A549 (cell line): ENCODE results near the gene TMEM200A. TPM values are rescaled to one million over a fixed set of nuclear protein-coding genes. Genes with fewer than 3 reads are reported as not detected.

ENCODE experiments used
- ATAC-seq, 2 experiments: fragments of 200-7000 bp in 1 of 2; fragments of >200 bp in 1 of 2; cut with Nextera tagmentation in 1 of 2; cut with Tn5 transposase in 1 of 2; 3 replicates each; pipeline versions ENCODE4 v1.8.0 to v1.9.1; 2018 to 2020; ENCODE audit warnings: mild to moderate bottlenecking in 1 of 2, moderate library complexity in 1 of 2
- CTCF ChIA-PET: fragments of 300-600 bp; sonication (Branson Sonifier 250); formaldehyde crosslinking; extraction: SDS; loops from one replicate; lab custom pipeline; 2021; ENCODE audit warnings: antibody characterized with exemption, inconsistent platforms; lab: Yijun Ruan, JAX
- POLR2A ChIA-PET: fragments of 350-600 bp; formaldehyde crosslinking; extraction: SDS; loops from one replicate; lab custom pipeline; 2021; ENCODE audit warnings: antibody characterized with exemption, inconsistent platforms; lab: Yijun Ruan, JAX
- DNase-seq, 2 experiments: peaks; one replicate each; pipeline versions ENCODE4 v3.0.0 to v3.0.0-alpha.2; 2011 to 2016; ENCODE audit warnings: low read depth in 1 of 2, low spot score in 1 of 2
- FAIRE-seq: peaks from 2 replicates; lab custom pipeline; 2011; peaks lifted over from hg19 to GRCh38; lab: Jason Lieb, UNC
- H3K27ac ChIP-seq, 2 experiments: fragments of >200 bp; sonication (Bioruptor Twin); formaldehyde crosslinking; 3 replicates each; pipeline ENCODE4 v1.5.1; 2016 to 2017
- H3K4me1 ChIP-seq: fragments of >200 bp; sonication (Bioruptor Twin); formaldehyde crosslinking; 3 replicates; pipeline ENCODE4 v1.6.1; 2016
- H3K4me2 ChIP-seq: fragments of >200 bp; sonication (Bioruptor Twin); formaldehyde crosslinking; 3 replicates; pipeline ENCODE4 v1.6.1; 2016
- H3K4me3 ChIP-seq: fragments of >200 bp; sonication (Bioruptor Twin); formaldehyde crosslinking; 3 replicates; pipeline ENCODE4 v1.5.1; 2016
- H3K9me3 ChIP-seq: fragments of >200 bp; sonication (Bioruptor Twin); formaldehyde crosslinking; 3 replicates; pipeline ENCODE4 v1.6.1; 2016
- CBX2 ChIP-seq: fragments of 200-600 bp; sonication (generic); IDR thresholded peaks from 2 replicates; pipeline ENCODE4 v1.6.1; 2016; ENCODE audit warnings: low read depth, mild to moderate bottlenecking, borderline replicate concordance
- CHD2 ChIP-seq: fragments of 150-350 bp; IDR thresholded peaks from 2 replicates; pipeline ENCODE4 v1.6.1; 2014; ENCODE audit warnings: low read length; ENCODE audit not compliant: partially characterized antibody
- CHD4 ChIP-seq: fragments of 200-600 bp; sonication (generic); IDR thresholded peaks from 2 replicates; pipeline ENCODE4 v1.6.1; 2016; ENCODE audit warnings: antibody characterized with exemption, mild to moderate bottlenecking, borderline replicate concordance
- EHF ChIP-seq: fragments of 250-450 bp; sonication (Bioruptor Pico); IDR thresholded peaks from 2 replicates; pipeline ENCODE4 v1.5.0; 2020; ENCODE audit warnings: mild to moderate bottlenecking
- FOXS1 ChIP-seq: fragments of 250-450 bp; sonication (Bioruptor Pico); IDR thresholded peaks from 2 replicates; pipeline ENCODE4 v1.5.0; 2020; ENCODE audit warnings: mild to moderate bottlenecking, moderate library complexity
- HDAC2 ChIP-seq: fragments of 200-600 bp; sonication (generic); IDR thresholded peaks from 2 replicates; pipeline ENCODE4 v1.6.1; 2016
- HOXB5 ChIP-seq: fragments of 250-450 bp; sonication (Bioruptor Pico); IDR thresholded peaks from 2 replicates; pipeline ENCODE4 v1.5.0; 2020; ENCODE audit warnings: mild to moderate bottlenecking, moderate library complexity
- MAFK ChIP-seq: fragments of 450-650 bp; IDR thresholded peaks from 2 replicates; pipeline ENCODE4 v1.6.1; 2014; ENCODE audit not compliant: partially characterized antibody
- MYC ChIP-seq: IDR thresholded peaks from 2 replicates; pipeline ENCODE4 v1.6.1; 2012; ENCODE audit warnings: mild to moderate bottlenecking, inconsistent platforms, low read length, improper control_type of control experiment, borderline replicate concordance
- PBX3 ChIP-seq: IDR thresholded peaks from 2 replicates; pipeline ENCODE4 v1.6.1; 2012
- PHF8 ChIP-seq: fragments of 200-600 bp; sonication (generic); IDR thresholded peaks from 2 replicates; pipeline ENCODE4 v1.6.1; 2016; ENCODE audit warnings: low read depth, mild to moderate bottlenecking, antibody characterized with exemption, moderate library complexity, borderline replicate concordance
- RAD21 ChIP-seq, 2 experiments: fragments of >200 bp in 1 of 2; sonication (Bioruptor Twin) in 1 of 2; formaldehyde crosslinking in 1 of 2; IDR thresholded peaks in 1 of 2; conservative IDR thresholded peaks in 1 of 2; 2 replicates in 1 of 2; 3 replicates in 1 of 2; pipeline ENCODE4 v1.6.1; 2012 to 2018; ENCODE audit warnings: inconsistent platforms in 1 of 2
- RARB ChIP-seq: fragments of 250-450 bp; sonication (Bioruptor Pico); IDR thresholded peaks from 2 replicates; pipeline ENCODE4 v1.8.0; 2021; ENCODE audit warnings: mild to moderate bottlenecking, moderate library complexity
- SMC3 ChIP-seq: fragments of >200 bp; sonication (Bioruptor Twin); formaldehyde crosslinking; IDR thresholded peaks from 3 replicates; pipeline ENCODE4 v1.6.1; 2018; ENCODE audit warnings: inconsistent platforms
- TFCP2L1 ChIP-seq: fragments of 250-450 bp; sonication (Bioruptor Pico); IDR thresholded peaks from 2 replicates; pipeline ENCODE4 v1.5.0; 2021; ENCODE audit warnings: mild to moderate bottlenecking
- TP53 ChIP-seq: fragments of 250-450 bp; sonication (Bioruptor Pico); IDR thresholded peaks from 2 replicates; pipeline ENCODE4 v1.5.0; 2021; ENCODE audit warnings: mild to moderate bottlenecking, moderate library complexity
- USF2 ChIP-seq: fragments of 450-650 bp; IDR thresholded peaks from 2 replicates; pipeline ENCODE4 v1.6.1; 2014; ENCODE audit warnings: antibody characterized with exemption
- ZC3H11A ChIP-seq: fragments of 450-650 bp; IDR thresholded peaks from 2 replicates; pipeline ENCODE4 v1.6.1; 2014; ENCODE audit warnings: antibody characterized with exemption, mild to moderate bottlenecking
- WGBS: methylation state at CpG from one replicate; pipeline ENCODE4 v1.1.6; 2017; ENCODE audit errors: missing lambda C conversion rate; 5-methylcytosine and 5-hydroxymethylcytosine counted together
- polyA plus RNA-seq, 4 experiments: library from polyadenylated mRNA; depleted of rRNA in 3 of 4; stranded (reverse); fragments of >200 nt; fragmentation: RNase III in 1 of 4; extraction: RNeasy Plus Mini Kit Qiagen cat#74134 plus additional on column Dnase treatment in 1 of 4; gene quantifications; 2 replicates in 3 of 4; 3 replicates in 1 of 4; pipeline ENCODE4 v1.2.3, GENCODE V29; 2011 to 2017
- TF ChIP-seq, protein P1 (sequence below): fragments of 250-450 bp; sonication (Bioruptor Pico); IDR thresholded peaks from 2 replicates; pipeline ENCODE4 v1.5.0; 2020; ENCODE audit warnings: low read depth, mild to moderate bottlenecking, moderate library complexity

TMEM200A gene
- polyA plus RNA-seq, 2 of the 4 experiments (the other 2 are of a cell fraction): 0.03 TPM; not detected in 1

GRCh38 chr6:130405549-130405948, 39.7 kb downstream of the TMEM200A start:
- TF ChIP-seq CHD4 (no peak), PBX3 (no peak)
- Histone ChIP-seq H3K4me1 (no peaks in the 10 kb centered on the region), H3K9me3 (no peaks in the 10 kb centered on the region), H3K27ac (no peak overlapping the region), H3K4me3 (no peak overlapping the region), H3K4me2 (no peak overlapping the region)
- ChIA-PET POLR2A (no interaction called here), CTCF (interaction anchor here (0.6 kb wide), 1 partner anchor 496 kb away, joined by 3 read pairs; no protein-coding TSS in a partner anchor)
- DNase-seq (no peak), ATAC-seq (no peak), FAIRE-seq (no peak)
- 42% methylated on average over 2 of the region's 2 CpGs for WGBS

GRCh38 chr6:130407032-130407431, 41.2 kb downstream of the TMEM200A start:
- POLR2A ChIA-PET: no interaction called here

GRCh38 chr6:130409418-130410100, 43.7 kb downstream of the TMEM200A start:
- TF ChIP-seq ZC3H11A (no peak), RAD21 (conservative IDR thresholded peaks at IDR 0.05 in 1 of 2, IDR thresholded peaks at IDR 0.05 in 1 of 2) (no peak), SMC3 (no peak), FOXS1 (no peak), EHF (CRISPR knock-in tag) (no peak)
- TF ChIP-seq, protein P1, sequence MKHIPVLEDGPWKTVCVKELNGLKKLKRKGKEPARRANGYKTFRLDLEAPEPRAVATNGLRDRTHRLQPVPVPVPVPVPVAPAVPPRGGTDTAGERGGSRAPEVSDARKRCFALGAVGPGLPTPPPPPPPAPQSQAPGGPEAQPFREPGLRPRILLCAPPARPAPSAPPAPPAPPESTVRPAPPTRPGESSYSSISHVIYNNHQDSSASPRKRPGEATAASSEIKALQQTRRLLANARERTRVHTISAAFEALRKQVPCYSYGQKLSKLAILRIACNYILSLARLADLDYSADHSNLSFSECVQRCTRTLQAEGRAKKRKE: no peak
- POLR2A ChIA-PET: no interaction called here
- H3K4me1 ChIP-seq: no peaks in the 10 kb centered on the region
- DNase-seq (no peak), ATAC-seq (no peak), FAIRE-seq (no peak)
- no peak overlapping the region for H3K4me2 ChIP-seq
- 3% methylated on average over 2 of the region's 2 CpGs for WGBS
- CTCF ChIA-PET: no interaction called here
- no peaks in the 10 kb centered on the region for H3K9me3 ChIP-seq
- H3K27ac ChIP-seq: no peak overlapping the region
- H3K4me3 ChIP-seq: no peak overlapping the region

More at GRCh38 chr6:130407032-130407431, 41.2 kb downstream of the TMEM200A start:
- Histone ChIP-seq H3K4me3 (no peak overlapping the region), H3K27ac (no peak overlapping the region), H3K4me2 (no peak overlapping the region), H3K4me1 (no peaks in the 10 kb centered on the region), H3K9me3 (no peaks in the 10 kb centered on the region)
- no peak for TF ChIP-seq HOXB5
- no peak for TF ChIP-seq SMC3
- TF ChIP-seq CBX2: no peak
- no peak for TF ChIP-seq MYC
- TF ChIP-seq USF2: no peak
- TF ChIP-seq MAFK: no peak
- no peak for TF ChIP-seq RARB (CRISPR knock-in tag)
- TF ChIP-seq PHF8: no peak
- no peak for TF ChIP-seq HDAC2
- 5% methylated on average over 3 of the region's 3 CpGs for WGBS
- FAIRE-seq (no peak), DNase-seq (no peak), ATAC-seq (no peak)
- CTCF ChIA-PET: no interaction called here

DNA sequence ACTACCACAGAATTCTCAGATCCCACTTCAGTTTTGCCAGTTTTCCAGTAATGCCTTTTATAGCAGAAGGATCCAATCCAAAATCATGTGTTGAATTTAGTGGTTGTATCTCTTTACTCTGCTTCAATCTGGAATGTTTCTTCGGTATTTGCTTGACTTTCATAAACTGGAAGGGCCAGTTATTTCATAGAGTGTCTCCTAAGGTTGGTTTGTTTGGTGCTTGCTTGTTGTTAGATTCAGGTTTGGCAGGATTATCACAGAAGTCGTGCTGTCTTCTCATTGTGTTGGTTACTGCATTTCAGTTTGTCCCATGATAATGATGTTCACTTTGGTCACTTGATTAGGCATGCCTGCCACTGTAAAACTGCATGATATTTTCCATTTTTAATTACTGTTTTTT, 45.7 kb downstream of the TMEM200A start:
- Histone ChIP-seq H3K4me1 (no peaks in the 10 kb centered on the region), H3K27ac (no peak overlapping the region), H3K4me2 (no peak overlapping the region), H3K4me3 (no peak overlapping the region), H3K9me3 (no peaks in the 10 kb centered on the region)
- FAIRE-seq (no peak), ATAC-seq (no peak), DNase-seq (no peak)
- WGBS: 0% methylated on average over 2 of the region's 2 CpGs
- no peak for TF ChIP-seq HOXB5
- TF ChIP-seq TP53: no peak
- no peak for TF ChIP-seq TFCP2L1 (CRISPR knock-in tag)
- TF ChIP-seq CHD2: no peak
- ChIA-PET CTCF (no interaction called here), POLR2A (no interaction called here)
